Activated CD4-positive, alpha-beta T cell treated with anti-CD3 and anti-CD28 coated beads, Interleukin-2, amount 50 U/mL, for 4 hours (primary cell): ENCODE data around the gene DRD4.

Source experiments
- DNase-seq, 2 experiments: peaks; one replicate each; pipeline ENCODE4 v3.0.0-alpha.2; 2020

Gene DRD4

GRCh38 chr11:636511-637332 lies at the start of gene DRD4:
Gene DRD4, plus strand, starts transcription at chr11:637269. Its CDS starts 36 bp downstream, at chr11:637305.
- no peak for DNase-seq

DNA sequence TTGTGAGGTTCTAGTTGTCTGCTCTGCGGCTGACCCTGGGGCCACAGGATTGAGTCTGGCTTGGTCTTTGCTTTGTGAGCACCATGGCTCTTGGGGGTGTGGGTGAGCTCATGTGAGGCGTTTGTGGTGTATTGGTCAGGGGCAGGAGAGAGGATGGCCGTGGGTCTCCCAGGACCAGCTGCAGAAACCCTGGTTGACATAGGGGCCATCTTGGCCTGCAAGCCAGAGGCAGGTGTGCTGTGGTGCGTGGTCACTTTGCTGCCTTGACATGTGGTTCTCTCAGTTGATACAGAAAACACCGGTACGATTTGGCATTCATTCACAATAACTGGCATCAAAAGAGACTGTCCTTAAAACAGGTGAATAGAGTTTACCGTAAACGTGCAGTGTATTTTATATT lies 49.5 kb upstream of the DRD4 start:
- no peak for DNase-seq

DNA sequence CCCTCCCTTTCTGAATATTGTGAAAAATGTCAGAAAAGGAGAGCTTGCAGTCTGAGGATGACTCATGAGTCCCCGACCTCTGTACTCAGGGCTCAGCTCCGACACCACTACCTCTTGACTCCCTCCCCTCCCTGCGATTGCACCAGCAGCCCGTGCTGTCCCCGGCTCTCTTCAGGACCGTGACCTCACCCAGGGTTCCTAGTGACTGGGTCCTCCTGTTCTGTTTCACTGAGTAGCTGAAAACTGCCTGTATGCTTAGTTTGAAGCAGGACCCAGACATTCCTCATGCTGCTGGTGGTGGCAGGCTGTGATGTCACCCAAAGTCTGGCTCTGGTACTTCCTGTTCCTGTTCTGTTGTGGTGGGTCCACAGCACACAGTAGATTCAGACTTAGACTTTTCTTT lies 49.1 kb upstream of the DRD4 start:
- DNase-seq: peak; percentile 68 to 75

DNA sequence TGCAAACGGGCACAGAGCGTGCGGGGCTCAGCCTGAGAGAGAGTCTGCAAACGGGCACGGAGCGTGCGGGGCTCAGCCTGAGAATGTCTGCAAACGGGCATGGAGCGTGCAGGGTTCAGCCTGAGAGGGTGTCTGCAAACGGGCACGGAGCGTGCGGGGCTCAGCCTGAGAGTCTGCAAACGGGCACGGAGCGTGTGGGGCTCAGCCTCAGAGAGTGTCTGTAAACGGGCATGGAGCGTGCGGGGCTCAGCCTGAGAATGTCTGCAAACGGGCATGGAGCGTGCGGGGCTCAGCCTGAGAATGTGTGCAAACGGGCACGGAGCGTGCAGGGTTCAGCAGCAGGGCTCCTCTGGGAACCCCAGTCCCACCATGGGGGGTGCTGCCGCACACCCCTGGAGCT lies 47.3 kb upstream of the DRD4 start:
- no peak for DNase-seq

DNA sequence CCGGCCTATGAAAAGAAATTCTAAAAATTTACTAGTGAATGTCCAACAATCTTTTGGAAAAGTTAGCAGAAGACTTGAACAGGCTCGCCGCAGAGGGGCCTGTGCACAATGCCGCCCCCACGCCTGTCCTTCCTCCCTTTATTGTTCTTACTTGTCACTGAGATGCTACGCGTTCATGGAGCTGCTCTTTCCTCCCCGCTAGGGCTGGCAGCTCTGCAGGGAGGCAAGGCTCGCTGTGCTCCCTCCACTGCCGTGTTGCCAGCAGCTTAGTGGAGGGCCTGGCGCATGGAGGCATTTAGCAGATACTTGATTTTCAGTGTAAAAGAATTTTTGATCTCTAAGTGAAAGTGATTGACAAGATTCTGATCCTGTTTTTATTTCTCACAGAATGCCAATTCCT lies 46.1 kb upstream of the DRD4 start:
- DNase-seq: no peak

- no peak for DNase-seq
These were observed 44.6 kb upstream of the DRD4 start for GRCh38 chr11:592501-592900.

DNA sequence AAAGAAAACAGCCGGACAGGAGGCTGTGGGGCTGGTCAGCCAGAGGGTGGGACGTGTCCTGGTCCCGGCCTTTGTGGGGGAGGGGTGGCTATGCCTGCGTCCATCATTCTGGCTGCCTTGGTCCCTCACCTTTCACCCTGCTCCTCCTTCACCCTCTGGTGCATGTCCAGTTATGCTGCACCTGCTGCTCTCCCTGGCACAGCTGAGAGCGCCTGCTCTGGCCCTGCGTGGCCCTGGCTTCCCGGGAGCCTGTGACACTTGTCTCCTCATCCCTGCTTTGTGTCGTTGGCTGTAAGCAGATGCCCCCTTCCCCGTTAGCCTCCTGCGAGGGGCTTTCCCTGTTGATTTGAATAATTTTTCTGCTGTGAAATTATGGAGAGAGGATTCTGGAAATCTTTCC lies 44.2 kb upstream of the DRD4 start:
- no peak for DNase-seq

GRCh38 chr11:593347-593746 lies 43.7 kb upstream of the DRD4 start:
- DNase-seq: no peak

DNA sequence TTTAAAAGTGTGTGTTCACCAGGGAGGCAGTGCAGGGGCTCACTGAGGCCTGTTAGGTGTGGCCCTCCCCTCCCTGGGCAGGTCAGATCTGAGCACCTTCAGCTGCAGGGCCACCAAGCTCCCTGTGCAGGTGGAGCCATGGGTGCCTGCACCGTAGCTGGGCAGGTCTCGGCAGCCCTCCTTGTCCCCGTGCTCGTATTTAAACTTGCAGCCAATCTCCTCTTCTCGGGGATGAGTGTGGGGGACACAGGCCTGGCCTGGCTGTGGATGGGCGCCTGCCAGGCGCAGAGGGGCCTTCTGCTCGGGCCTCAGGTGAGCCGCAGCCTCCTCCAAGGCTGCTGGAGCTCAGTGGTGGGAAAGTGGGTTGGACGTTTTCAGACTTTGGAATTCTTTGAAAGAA lies 41.7 kb upstream of the DRD4 start:
- no peak for DNase-seq

DNA sequence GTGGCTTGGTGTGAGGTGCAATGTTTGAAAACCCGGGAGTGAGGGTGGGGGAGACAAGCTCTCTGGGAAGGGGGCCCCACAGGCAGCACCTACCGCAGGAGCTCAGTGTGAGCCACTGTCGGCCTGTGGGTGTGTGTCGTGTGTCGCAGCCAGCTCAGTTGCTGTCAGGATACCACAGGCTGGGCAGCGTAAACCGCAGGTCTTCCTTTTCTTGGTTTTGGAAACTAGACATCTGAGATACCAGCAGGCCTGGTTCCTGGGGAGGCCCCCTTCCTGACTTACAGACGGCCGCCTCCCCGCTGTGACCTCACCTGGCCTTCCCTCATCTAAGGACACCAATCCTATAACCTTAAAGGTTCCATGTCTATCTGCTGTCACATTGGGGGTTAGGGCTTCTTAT lies 40.7 kb upstream of the DRD4 start:
- no peak for DNase-seq

DNA sequence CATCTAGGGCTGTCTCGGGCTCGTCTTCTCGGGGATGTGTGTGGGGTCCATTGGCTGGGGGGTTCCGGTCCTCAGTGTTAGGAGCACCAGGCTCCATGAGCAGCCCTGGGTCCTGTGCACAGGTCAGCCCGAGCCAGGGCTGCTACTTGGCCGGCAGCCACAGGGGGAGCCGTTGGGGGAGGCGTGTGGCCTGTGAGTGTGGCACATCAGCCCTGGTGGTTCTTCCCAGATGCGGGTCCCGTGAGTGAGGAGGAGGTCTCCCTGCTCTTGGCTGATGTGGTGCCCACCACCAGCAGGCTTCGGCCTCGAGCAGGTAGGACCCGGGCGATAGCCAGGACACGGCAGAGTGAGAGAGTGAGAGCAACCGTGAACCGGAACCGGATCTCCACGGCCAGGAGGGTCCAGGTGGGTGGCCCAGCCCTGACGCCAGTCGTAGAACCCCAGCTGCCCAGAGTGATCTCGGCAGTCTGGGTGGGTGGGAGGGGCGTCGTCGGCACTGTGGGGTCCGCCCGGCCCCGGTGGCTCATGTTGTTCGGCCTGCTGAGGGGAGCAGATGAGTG lies 39.8 kb upstream of the DRD4 start:
- no peak for DNase-seq

- no peak for DNase-seq
These were observed 38.9 kb upstream of the DRD4 start for GRCh38 chr11:598005-598680.

- no peak for DNase-seq
These were observed 35.4 kb upstream of the DRD4 start for GRCh38 chr11:601573-602245.

GRCh38 chr11:603154-603553 lies 33.9 kb upstream of the DRD4 start:
- DNase-seq: no peak

DNA sequence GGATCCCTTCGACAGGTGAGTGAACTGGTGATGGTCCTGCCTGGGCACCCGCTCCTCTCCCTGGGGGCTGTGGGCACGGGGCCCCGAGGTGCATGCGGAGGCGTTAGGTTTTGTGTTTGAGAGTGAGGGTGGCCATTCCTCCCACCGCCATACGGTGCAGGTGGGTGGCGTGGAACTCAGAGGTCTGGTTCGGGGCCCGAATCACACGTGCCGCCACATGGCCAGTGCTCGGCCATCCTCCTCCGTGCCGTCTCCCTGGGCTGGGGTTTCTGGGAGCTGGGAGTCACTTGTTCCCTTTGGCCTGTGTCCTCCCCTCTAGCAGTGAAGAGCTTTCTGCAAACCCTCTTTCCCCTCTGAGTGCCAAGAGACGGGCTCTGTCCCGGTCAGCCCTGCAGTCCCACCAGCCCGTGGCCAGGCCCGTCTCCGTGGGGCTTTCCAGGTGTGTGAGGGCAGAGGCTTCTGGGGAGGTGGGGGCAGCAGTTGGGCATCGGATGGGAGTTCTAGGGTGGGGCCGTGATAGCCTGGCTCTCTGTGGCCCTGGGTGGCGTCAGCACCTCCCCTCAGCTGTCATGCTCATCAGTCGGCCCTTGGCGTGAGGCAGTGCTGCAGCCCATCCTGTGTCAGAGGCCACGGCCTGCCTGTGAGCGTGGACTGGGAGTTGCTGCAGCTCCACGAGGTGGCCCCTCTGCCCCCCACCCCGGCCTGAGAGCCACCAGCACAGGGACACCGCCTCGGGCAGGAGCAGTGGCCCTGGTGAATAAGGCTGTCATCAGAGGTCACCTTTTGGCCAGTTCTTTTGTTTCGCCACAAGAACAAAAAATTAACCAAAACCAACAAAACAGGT lies 31.6 kb upstream of the DRD4 start:
- no peak for DNase-seq

- DNase-seq: no peak
These were observed 30.8 kb upstream of the DRD4 start for GRCh38 chr11:606245-606644.

GRCh38 chr11:607020-607780 lies 29.9 kb upstream of the DRD4 start:
- no peak for DNase-seq

DNA sequence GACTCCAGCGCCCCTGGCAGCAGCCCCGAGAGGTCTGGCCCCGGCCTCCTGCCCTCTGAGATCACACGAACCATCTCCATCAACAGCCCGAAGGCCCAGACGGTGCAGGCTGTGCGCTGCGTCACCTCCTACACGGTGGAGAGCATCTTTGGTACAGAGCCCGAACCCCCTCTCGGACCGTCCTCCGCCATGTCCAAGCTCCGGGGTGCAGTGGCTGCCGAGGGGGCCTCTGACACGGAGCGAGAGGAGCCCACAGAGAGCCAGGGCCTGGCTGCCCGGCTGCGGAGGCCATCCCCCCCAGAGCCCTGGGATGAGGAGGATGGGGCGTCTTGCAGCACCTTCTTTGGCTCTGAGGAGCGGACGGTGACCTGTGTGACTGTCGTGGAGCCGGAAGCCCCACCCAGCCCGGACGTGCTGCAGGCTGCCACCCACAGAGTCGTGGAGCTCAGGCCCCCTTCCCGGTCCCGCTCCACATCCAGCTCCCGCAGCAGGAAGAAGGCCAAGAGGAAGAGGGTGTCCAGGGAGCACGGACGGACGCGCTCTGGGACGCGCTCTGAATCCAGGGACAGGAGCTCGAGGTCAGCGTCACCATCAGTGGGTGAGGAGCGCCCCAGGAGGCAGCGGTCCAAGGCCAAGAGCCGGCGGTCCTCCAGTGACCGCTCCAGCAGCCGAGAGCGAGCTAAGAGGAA lies 29.0 kb upstream of the DRD4 start:
- no peak for DNase-seq

DNA sequence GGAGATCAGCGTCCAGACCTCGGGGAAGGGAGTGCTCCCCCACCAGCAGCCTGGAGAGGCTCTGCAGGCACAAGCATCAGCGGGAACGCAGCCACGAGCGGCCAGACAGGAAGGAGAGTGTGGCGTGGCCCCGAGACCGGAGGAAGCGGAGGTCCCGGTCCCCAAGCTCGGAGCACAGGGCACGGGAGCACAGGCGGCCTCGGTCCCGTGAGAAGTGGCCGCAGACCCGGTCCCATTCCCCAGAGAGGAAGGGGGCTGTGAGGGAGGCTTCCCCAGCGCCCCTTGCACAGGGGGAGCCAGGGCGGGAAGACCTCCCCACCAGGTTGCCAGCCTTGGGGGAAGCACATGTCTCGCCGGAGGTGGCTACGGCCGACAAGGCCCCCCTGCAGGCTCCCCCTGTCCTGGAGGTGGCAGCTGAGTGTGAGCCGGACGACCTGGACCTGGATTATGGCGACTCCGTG lies 28.2 kb upstream of the DRD4 start:
- DNase-seq: no peak

DNA sequence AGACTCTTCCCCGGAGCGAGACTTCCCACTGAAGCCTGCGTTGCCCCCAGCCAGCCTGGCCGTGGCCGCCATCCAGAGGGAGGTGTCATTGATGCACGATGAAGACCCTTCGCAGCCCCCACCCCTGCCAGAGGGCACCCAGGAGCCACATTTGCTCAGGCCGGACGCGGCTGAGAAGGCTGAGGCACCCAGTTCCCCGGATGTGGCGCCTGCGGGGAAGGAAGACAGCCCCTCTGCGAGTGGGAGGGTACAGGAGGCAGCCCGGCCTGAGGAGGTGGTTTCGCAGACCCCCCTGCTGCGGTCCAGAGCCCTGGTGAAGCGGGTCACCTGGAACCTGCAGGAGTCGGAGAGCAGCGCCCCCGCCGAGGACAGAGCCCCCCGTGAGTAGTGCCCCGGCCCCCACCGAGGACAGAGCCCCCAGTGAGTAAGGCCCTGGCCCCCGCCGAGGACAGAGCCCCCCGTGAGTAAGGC lies 27.7 kb upstream of the DRD4 start:
- no peak for DNase-seq
